Measurements from ENCODE around the gene MED16. TPM values are rescaled to one million over a fixed set of nuclear protein-coding genes. Genes with fewer than 3 reads are reported as not detected.

MED16 gene
- total and polyA plus RNA-seq, 2 of the 13 experiments (the other 11 are each of a cell fraction or from before 2014, with no cell fraction given): 13.3 to 14.8 TPM

DNA sequence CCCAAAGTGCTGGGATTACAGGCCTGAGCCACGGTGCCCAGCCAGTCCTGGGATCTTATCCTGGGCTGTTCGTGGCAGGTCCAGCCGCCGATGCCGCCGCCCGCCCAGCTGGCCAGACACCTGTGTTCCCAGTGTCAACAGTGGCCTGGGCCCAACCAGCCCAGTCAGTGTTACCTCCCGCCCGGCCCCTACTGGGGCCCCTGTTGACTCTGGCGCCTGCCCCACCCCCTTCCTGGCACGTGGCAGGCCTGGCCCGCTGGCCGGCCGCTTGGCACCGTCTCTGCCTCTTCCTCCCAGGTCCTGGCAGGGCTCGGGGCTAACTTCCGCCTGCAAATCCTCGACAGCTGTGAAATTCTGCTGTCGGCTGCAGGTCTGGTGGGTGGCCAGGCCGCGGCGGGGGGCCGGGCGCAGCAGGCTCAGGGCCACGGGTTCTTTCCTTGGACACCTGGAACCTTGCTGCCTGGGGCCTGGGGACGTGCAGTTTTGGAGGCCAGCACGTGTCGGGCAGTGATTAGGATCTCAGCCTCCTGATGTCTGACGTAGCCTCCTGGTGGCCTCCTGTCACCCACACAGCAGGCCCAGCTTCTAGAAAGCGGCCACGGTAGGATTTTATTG lies 42.0 kb upstream of the MED16 start (continued):
- TF ChIP-seq, protein P1, sequence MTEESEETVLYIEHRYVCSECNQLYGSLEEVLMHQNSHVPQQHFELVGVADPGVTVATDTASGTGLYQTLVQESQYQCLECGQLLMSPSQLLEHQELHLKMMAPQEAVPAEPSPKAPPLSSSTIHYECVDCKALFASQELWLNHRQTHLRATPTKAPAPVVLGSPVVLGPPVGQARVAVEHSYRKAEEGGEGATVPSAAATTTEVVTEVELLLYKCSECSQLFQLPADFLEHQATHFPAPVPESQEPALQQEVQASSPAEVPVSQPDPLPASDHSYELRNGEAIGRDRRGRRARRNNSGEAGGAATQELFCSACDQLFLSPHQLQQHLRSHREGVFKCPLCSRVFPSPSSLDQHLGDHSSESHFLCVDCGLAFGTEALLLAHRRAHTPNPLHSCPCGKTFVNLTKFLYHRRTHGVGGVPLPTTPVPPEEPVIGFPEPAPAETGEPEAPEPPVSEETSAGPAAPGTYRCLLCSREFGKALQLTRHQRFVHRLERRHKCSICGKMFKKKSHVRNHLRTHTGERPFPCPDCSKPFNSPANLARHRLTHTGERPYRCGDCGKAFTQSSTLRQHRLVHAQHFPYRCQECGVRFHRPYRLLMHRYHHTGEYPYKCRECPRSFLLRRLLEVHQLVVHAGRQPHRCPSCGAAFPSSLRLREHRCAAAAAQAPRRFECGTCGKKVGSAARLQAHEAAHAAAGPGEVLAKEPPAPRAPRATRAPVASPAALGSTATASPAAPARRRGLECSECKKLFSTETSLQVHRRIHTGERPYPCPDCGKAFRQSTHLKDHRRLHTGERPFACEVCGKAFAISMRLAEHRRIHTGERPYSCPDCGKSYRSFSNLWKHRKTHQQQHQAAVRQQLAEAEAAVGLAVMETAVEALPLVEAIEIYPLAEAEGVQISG (CRISPR knock-in tag; IDR thresholded peaks at IDR 0.05): peak; percentile 84
- TF ChIP-seq, protein P2, sequence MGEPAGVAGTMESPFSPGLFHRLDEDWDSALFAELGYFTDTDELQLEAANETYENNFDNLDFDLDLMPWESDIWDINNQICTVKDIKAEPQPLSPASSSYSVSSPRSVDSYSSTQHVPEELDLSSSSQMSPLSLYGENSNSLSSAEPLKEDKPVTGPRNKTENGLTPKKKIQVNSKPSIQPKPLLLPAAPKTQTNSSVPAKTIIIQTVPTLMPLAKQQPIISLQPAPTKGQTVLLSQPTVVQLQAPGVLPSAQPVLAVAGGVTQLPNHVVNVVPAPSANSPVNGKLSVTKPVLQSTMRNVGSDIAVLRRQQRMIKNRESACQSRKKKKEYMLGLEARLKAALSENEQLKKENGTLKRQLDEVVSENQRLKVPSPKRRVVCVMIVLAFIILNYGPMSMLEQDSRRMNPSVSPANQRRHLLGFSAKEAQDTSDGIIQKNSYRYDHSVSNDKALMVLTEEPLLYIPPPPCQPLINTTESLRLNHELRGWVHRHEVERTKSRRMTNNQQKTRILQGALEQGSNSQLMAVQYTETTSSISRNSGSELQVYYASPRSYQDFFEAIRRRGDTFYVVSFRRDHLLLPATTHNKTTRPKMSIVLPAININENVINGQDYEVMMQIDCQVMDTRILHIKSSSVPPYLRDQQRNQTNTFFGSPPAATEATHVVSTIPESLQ (CRISPR knock-in tag; conservative IDR thresholded peaks at IDR 0.05): no peak
- no peak for TF ChIP-seq HMGA1 (CRISPR knock-in tag; conservative IDR thresholded peaks at IDR 0.05)
- TF ChIP-seq, protein P3, sequence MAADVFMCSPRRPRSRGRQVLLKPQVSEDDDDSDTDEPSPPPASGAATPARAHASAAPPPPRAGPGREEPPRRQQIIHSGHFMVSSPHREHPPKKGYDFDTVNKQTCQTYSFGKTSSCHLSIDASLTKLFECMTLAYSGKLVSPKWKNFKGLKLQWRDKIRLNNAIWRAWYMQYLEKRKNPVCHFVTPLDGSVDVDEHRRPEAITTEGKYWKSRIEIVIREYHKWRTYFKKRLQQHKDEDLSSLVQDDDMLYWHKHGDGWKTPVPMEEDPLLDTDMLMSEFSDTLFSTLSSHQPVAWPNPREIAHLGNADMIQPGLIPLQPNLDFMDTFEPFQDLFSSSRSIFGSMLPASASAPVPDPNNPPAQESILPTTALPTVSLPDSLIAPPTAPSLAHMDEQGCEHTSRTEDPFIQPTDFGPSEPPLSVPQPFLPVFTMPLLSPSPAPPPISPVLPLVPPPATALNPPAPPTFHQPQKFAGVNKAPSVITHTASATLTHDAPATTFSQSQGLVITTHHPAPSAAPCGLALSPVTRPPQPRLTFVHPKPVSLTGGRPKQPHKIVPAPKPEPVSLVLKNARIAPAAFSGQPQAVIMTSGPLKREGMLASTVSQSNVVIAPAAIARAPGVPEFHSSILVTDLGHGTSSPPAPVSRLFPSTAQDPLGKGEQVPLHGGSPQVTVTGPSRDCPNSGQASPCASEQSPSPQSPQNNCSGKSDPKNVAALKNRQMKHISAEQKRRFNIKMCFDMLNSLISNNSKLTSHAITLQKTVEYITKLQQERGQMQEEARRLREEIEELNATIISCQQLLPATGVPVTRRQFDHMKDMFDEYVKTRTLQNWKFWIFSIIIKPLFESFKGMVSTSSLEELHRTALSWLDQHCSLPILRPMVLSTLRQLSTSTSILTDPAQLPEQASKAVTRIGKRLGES (CRISPR knock-in tag; IDR thresholded peaks at IDR 0.05; ENCODE audit: borderline replicate concordance): peak; percentile 84; the same call in 1 of the 2 replicates
- TF ChIP-seq, protein P4, sequence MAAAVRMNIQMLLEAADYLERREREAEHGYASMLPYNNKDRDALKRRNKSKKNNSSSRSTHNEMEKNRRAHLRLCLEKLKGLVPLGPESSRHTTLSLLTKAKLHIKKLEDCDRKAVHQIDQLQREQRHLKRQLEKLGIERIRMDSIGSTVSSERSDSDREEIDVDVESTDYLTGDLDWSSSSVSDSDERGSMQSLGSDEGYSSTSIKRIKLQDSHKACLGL (CRISPR knock-in tag; IDR thresholded peaks at IDR 0.05): peak; percentile 95; the same call in 1 of the 2 replicates
- TF ChIP-seq, protein P5, sequence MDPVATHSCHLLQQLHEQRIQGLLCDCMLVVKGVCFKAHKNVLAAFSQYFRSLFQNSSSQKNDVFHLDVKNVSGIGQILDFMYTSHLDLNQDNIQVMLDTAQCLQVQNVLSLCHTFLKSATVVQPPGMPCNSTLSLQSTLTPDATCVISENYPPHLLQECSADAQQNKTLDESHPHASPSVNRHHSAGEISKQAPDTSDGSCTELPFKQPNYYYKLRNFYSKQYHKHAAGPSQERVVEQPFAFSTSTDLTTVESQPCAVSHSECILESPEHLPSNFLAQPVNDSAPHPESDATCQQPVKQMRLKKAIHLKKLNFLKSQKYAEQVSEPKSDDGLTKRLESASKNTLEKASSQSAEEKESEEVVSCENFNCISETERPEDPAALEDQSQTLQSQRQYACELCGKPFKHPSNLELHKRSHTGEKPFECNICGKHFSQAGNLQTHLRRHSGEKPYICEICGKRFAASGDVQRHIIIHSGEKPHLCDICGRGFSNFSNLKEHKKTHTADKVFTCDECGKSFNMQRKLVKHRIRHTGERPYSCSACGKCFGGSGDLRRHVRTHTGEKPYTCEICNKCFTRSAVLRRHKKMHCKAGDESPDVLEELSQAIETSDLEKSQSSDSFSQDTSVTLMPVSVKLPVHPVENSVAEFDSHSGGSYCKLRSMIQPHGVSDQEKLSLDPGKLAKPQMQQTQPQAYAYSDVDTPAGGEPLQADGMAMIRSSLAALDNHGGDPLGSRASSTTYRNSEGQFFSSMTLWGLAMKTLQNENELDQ (CRISPR knock-in tag; IDR thresholded peaks at IDR 0.05; ENCODE audit: borderline replicate concordance): no peak
- TF ChIP-seq TCF7L2 (IDR thresholded peaks at IDR 0.05; ENCODE audit: low read depth, low read length): no peak
- 0 out of 2 replicates have a peak, but pooled peaks have one; percentile 41 for TF ChIP-seq NFYC (CRISPR knock-in tag; IDR thresholded peaks at IDR 0.05)
- TF ChIP-seq ZIK1 (CRISPR knock-in tag; IDR thresholded peaks at IDR 0.05; ENCODE audit: borderline replicate concordance, low read depth): 0 out of 2 replicates have a peak, but pooled peaks have one; percentile 30
- peak; percentile 89 for TF ChIP-seq HDAC1 (CRISPR knock-in tag; IDR thresholded peaks at IDR 0.05)
- TF ChIP-seq GFI1 (CRISPR knock-in tag; IDR thresholded peaks at IDR 0.05; ENCODE audit: borderline replicate concordance): peak; percentile 66; the same call in 1 of the 2 replicates
- TF ChIP-seq, protein P6, sequence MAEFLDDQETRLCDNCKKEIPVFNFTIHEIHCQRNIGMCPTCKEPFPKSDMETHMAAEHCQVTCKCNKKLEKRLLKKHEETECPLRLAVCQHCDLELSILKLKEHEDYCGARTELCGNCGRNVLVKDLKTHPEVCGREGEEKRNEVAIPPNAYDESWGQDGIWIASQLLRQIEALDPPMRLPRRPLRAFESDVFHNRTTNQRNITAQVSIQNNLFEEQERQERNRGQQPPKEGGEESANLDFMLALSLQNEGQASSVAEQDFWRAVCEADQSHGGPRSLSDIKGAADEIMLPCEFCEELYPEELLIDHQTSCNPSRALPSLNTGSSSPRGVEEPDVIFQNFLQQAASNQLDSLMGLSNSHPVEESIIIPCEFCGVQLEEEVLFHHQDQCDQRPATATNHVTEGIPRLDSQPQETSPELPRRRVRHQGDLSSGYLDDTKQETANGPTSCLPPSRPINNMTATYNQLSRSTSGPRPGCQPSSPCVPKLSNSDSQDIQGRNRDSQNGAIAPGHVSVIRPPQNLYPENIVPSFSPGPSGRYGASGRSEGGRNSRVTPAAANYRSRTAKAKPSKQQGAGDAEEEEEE (CRISPR knock-in tag; IDR thresholded peaks at IDR 0.05; ENCODE audit: borderline replicate concordance): no peak; the same call in 1 of the 2 replicates
- TF ChIP-seq ZNF660 (CRISPR knock-in tag; IDR thresholded peaks at IDR 0.05; ENCODE audit: borderline replicate concordance, low read depth): no peak
- no peak for TF ChIP-seq ZNF282 (IDR thresholded peaks at IDR 0.05; ENCODE audit: partially characterized antibody)
- TF ChIP-seq SAP130 (CRISPR knock-in tag; IDR thresholded peaks at IDR 0.05; ENCODE audit: low read depth): peak; percentile 99
